C4-2B (cell line): ENCODE measurements around the gene CAPN7.

ENCODE experiments used
- CTCF ChIP-seq: fragments of 450-650 bp; conservative IDR thresholded peaks from 2 replicates; pipeline ENCODE4 v1.5.1; 2017; ENCODE audit warnings: mild to moderate bottlenecking
- ZFX ChIP-seq: fragments of 450-650 bp; IDR thresholded peaks from 2 replicates; pipeline ENCODE4 v1.6.1; 2017

GRCh38 chr3:15272426-15273196 is 66.6 kb downstream of the CAPN7 start:
- TF ChIP-seq CTCF (no peak; the same call in 1 of the 2 replicates), ZFX (no peak)
